Activated naive CD4-positive, alpha-beta T cell treated with anti-CD3 and anti-CD28 coated beads for 36 hours (primary cell): ENCODE results near the gene KLHL29. TPM values are rescaled to one million over a fixed set of nuclear protein-coding genes. Genes with fewer than 3 reads are reported as not detected.

Experiments used
- CTCF ChIA-PET: fragments of 350-600 bp; sonication (Branson Sonifier 250); formaldehyde crosslinking; loops from one replicate; lab custom pipeline; 2021; ENCODE audit warnings: antibody characterized with exemption; lab: Charles Lee
- DNase-seq: peaks from one replicate; pipeline ENCODE4 v3.0.0-alpha.2; 2020
- H3K27ac Mint-ChIP-seq: one replicate; pipeline ENCODE4 v1.8.0; 2021; ENCODE audit warnings: mild to moderate bottlenecking, mixed read lengths
- H3K27me3 Mint-ChIP-seq: one replicate; pipeline ENCODE4 v1.8.0; 2021; ENCODE audit warnings: low read depth, mixed read lengths
- H3K36me3 Mint-ChIP-seq: one replicate; pipeline ENCODE4 v1.8.0; 2021; ENCODE audit warnings: low read depth, mixed read lengths
- H3K4me1 Mint-ChIP-seq: one replicate; pipeline ENCODE4 v1.8.0; 2021; ENCODE audit warnings: low read depth, mixed read lengths
- H3K4me3 Mint-ChIP-seq: one replicate; pipeline ENCODE4 v1.8.0; 2021; ENCODE audit warnings: mild to moderate bottlenecking, moderate library complexity, mixed read lengths
- H3K9me3 Mint-ChIP-seq: one replicate; pipeline ENCODE4 v1.8.0; 2021; ENCODE audit warnings: mixed read lengths
- intact Hi-C: fragments of 100-400 bp; cut with micrococcal nuclease; formaldehyde crosslinking; loops from one replicate; pipeline ENCODE4 v1.15.1; 2023
- total RNA-seq, 2 experiments: library from RNA; stranded (reverse); gene quantifications; one replicate each; pipeline ENCODE4 v1.2.3, GENCODE V29; 2021

Gene KLHL29
- total RNA-seq, 2 experiments from 2014 or later: 2.4 to 2.9 TPM

DNA sequence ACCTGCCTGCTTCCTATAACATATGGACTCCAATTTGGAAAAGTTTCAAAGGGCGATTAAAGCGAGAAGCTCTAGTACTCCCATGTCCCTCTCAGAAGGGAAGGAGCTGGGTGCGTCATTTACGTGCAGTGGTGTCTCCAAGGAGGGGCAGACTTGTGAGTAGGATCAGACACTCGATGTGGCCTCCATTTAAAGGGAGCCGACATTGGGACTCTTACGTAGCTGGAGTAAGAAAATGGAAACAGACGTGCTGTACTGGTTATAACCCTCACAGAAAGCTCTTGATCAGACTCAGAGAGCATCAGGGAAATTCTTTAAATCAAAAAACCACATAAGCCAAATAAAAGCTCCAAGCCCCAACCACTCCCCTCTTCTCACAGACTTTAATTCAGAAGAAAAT lies 198.5 kb downstream of the KLHL29 start:
- no peak for DNase-seq
- Mint-ChIP-seq H3K27ac (no peak overlapping the region), H3K36me3 (no peaks in the 10 kb centered on the region), H3K27me3 (no peaks in the 10 kb centered on the region), H3K9me3 (no peaks in the 10 kb centered on the region), H3K4me3 (no peak overlapping the region), H3K4me1 (no peaks in the 10 kb centered on the region)
- intact Hi-C loops: no loop called here
- CTCF ChIA-PET: no interaction called here

DNA sequence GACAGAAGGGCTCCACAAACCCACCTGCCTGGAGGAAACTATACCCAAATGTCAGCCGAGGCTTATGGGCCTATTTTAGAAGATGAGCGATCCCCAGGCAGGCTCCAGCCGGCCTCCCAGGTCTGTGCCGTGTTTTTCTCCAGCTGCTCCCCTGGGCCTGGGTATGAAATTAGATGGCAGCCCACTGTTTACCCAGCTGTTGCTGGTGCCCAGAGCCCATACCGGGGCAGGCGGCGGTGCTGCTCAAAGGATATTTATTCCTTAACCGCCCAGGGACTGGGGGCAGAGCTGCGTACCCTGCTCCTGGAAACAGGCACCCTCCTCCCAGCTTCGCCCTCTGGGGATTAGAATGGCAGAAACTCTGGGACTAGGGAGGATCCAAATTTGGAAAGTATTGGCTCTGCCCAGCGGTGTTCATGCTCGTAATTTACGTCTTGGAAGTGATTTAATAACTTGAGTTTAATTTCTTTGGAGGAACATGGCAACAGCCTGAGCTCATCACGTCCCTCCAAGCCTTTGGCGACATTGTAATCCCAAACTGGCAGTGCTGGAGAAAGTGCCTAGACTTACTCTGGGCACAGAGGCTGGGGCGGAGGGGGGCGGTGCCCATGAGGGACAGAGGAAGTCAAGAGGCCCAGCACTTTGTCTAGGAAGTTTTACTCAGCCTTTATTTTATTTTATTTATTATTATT lies 199.2 kb downstream of the KLHL29 start:
- H3K4me1 Mint-ChIP-seq: no peaks in the 10 kb centered on the region
- CTCF ChIA-PET: no interaction called here
- DNase-seq: no peak
- no peak overlapping the region for H3K27ac Mint-ChIP-seq
- H3K4me3 Mint-ChIP-seq: no peak overlapping the region
- H3K9me3 Mint-ChIP-seq: no peaks in the 10 kb centered on the region
- intact Hi-C loops: no loop called here
- H3K27me3 Mint-ChIP-seq: no peaks in the 10 kb centered on the region
- H3K36me3 Mint-ChIP-seq: no peaks in the 10 kb centered on the region

DNA sequence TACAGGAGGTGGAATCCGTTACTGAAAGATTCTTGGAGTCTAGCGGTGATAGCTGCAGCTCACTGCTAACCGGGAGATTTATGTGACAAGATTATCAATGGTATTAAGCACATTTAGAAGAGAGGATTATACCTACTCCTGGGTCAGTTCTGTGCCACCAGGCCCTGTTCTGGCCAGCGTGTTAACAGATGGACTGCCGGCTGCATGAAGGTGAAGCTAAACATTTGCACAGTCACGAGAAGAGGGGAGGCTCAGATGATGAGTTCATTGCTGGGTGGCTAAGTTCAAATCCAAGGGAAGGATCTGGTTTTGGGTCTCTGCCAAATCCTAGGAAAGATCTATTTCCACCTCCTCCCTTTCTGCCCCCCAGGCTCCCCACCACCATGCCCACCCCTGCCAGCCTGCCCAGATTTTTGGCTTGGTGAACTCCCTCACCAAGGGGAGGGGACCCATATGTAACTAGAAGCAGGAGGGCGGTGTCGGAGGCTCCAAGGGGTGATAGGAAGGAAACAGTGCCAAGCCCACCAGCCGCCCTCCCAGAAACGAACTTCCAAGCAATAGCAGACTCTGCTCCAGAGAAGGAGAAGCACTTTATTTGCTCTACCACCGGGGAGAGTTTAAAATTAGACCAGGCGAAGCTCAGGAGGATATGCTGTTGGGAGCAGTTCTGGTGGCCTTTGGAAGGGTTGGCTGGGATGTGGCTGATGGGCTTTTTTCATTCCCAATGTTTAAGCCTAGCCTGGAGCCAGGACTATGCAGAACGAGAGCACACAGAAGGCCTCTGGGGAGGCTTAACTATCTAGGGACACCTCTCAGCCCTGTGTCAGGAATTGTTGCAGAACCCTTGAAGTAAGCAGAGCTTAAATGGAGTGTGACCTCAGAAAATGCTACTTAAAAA lies 200.5 kb downstream of the KLHL29 start:
- no peak overlapping the region for H3K27ac Mint-ChIP-seq
- no peak overlapping the region for H3K4me3 Mint-ChIP-seq
- DNase-seq: no peak
- CTCF ChIA-PET: no interaction called here
- intact Hi-C loops: no loop called here
- H3K27me3 Mint-ChIP-seq: no peaks in the 10 kb centered on the region
- no peaks in the 10 kb centered on the region for H3K4me1 Mint-ChIP-seq
- no peaks in the 10 kb centered on the region for H3K9me3 Mint-ChIP-seq
- H3K36me3 Mint-ChIP-seq: no peaks in the 10 kb centered on the region

DNA sequence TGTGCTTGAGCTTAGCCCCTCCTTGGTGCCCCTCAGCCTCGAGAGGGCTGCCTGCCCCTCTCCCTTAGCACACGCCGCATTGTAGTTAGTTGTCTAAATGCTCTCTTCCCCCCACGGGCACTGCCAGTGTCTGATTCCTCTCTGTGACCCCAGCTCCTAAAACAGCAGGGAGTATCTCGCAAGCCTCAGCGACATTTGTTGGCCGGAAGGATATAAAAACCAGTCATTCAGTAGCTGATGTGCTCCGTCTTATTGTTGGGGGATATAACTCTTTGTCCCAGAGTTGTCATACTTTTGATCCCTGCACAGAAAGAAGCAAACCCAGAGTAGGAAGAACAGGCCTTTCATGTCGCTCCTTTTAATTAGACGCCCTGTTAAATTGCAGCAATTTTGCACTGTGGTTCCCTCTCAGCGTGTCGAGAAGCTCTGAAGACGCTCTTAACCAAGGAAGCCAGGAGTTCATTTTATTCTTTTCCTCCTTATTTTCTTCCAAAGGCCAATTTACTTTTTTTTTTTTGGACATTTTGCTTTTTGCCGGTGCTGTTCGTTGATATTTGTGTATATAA lies 201.8 kb downstream of the KLHL29 start:
- intact Hi-C loops: no loop called here
- no peaks in the 10 kb centered on the region for H3K9me3 Mint-ChIP-seq
- CTCF ChIA-PET: interaction anchor here (0.6 kb wide), 1 partner anchor 86 kb away, joined by 3 read pairs; no protein-coding TSS in a partner anchor
- no peaks in the 10 kb centered on the region for H3K4me1 Mint-ChIP-seq
- DNase-seq: no peak
- no peak overlapping the region for H3K27ac Mint-ChIP-seq
- no peaks in the 10 kb centered on the region for H3K27me3 Mint-ChIP-seq
- H3K4me3 Mint-ChIP-seq: no peak overlapping the region
- H3K36me3 Mint-ChIP-seq: no peaks in the 10 kb centered on the region

DNA sequence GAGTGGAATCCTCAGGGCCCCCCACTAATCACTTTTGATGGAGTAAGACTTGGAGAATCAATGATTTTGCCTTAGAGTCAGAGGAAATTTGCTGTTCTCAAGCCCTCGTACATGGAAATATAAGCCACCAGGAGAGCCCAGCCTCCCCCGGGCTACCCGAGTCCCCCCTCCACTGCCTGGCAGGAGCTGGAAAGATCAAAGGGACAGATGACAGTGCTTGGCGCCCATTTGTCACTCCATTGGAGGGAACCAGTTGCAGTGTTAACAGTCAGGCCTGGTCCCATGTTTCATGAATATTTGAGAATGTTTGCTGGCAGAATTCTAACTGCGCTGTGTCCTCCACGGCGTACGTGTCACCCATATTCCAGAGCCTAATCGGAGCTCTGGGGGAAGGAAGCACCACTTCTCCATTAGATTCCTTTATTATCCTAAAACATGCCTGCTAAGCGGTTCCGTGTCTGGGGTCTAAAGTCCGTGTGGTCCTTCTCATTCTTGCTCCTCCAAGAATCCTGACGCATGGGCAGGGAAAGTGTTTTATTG lies 202.4 kb downstream of the KLHL29 start:
- intact Hi-C loops: no loop called here
- CTCF ChIA-PET: no interaction called here
- no peaks in the 10 kb centered on the region for H3K4me1 Mint-ChIP-seq

DNA sequence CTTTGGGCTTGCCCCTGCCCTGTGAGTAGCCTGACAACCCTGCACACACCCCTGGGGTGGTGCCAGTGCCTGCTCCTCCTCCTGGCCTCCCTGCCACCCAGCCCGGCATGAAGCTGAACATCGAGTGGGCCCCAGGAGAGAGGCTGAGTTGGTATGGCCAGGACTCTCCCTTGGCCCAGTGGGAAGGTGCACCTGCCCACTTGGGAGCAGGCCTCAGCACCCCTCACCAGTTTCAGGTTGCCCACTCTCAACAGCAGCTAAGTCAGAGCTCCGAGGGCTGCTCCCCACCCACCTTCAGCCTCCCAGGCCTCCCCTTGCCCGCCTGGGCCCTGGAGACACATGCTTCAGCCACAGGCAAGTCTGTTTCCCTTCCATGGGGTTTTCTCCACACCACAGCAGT lies 203.1 kb downstream of the KLHL29 start:
- H3K36me3 Mint-ChIP-seq: no peaks in the 10 kb centered on the region
- no peaks in the 10 kb centered on the region for H3K27me3 Mint-ChIP-seq
- no peaks in the 10 kb centered on the region for H3K9me3 Mint-ChIP-seq
- no peaks in the 10 kb centered on the region for H3K4me1 Mint-ChIP-seq
- no peak overlapping the region for H3K4me3 Mint-ChIP-seq
- CTCF ChIA-PET: no interaction called here
- H3K27ac Mint-ChIP-seq: no peak overlapping the region
- DNase-seq: no peak
- intact Hi-C loops: no loop called here

More for the DNA sequence above, 202.4 kb downstream of the KLHL29 start:
- Mint-ChIP-seq H3K27me3 (no peaks in the 10 kb centered on the region), H3K4me3 (no peak overlapping the region), H3K9me3 (no peaks in the 10 kb centered on the region), H3K36me3 (no peaks in the 10 kb centered on the region), H3K27ac (no peak overlapping the region)
- DNase-seq: no peak

DNA sequence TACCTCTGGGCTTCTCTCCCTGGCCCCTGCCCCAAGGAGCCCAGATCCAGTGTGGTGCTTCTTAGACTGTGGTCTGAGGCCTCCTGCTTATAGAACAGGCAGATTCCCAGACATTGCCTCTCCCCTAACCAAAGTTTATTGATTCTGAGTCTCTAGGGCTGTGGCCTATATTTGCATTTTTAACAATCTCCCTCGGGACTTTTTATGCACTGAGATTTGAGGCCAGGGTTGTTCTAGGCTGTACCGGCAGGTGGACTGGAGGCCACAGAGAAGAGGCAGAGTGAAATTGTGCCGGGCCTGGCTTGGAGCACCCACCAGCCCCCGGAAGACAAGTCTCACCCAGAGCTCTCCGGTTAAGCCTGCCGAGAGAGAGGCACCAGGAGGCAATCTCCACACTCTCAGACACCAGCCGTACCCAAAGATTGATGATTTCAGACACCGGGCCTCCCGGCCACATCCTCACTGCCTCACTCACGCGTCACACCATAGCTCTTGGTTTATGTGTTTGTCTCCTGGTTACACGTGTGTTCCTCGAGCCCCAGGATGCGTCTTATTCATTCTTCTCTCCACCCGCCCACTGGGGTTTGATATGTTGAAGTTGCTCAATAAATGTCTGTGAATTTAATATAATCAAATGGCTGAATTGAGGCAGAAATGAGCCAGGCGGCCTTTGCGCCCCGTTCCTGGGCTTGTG lies 203.7 kb downstream of the KLHL29 start:
- Mint-ChIP-seq H3K4me1 (no peaks in the 10 kb centered on the region), H3K36me3 (no peaks in the 10 kb centered on the region), H3K9me3 (no peaks in the 10 kb centered on the region), H3K4me3 (no peak overlapping the region), H3K27me3 (no peaks in the 10 kb centered on the region), H3K27ac (no peak overlapping the region)
- DNase-seq: no peak
- CTCF ChIA-PET: interaction anchor here (1.8 kb wide), 1 partner anchor 36 kb away, joined by 7 read pairs; no protein-coding TSS in a partner anchor
- intact Hi-C loops: no loop called here

DNA sequence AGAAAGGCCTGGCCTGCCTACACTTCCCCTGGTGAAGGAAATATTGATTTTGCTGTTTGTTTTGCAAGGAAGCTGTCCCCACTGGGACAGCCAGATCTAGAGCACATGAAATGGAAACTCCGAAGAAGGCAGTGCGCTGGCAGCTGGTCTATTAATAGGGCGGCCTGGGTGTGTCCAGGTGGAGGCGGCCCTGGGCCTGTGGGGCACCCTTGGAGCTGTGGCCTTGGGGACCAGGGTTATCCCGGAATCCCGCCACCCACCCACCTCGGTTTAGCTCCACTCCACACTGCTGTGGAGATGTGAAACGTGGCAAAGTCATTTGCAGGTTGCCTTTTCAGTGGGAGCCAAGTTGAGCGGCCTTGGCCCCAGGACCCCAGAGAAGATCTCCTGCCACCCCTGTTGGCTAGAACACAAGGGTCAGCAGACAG lies 204.3 kb downstream of the KLHL29 start:
- Mint-ChIP-seq H3K9me3 (no peaks in the 10 kb centered on the region), H3K36me3 (no peaks in the 10 kb centered on the region), H3K4me3 (no peak overlapping the region), H3K27ac (no peak overlapping the region), H3K4me1 (no peaks in the 10 kb centered on the region), H3K27me3 (no peaks in the 10 kb centered on the region)
- no peak for DNase-seq
- CTCF ChIA-PET: interaction anchor here (0.6 to 1.8 kb wide), 2 partner anchors 9 to 36 kb away, joined by 5 to 7 read pairs; no protein-coding TSS in a partner anchor
- intact Hi-C loops: no loop called here

DNA sequence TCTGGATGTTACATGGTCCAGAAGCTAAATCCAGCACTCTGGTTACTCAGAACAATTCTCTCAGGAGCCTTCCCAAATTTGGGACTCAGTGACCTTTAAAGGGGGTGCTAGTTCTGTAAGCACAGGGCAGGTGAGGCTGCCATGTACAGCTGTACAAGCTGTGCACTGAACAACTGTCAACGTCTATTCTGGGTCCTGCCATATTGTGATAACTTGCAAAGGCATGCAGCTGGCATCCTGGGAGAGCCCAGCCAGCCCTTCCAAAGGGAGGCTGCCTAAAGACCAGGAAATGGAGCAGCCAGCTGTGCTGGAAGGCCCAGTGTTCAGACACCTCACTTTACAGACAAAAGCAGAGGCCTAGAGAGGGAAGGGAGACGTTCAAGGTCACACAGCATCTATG lies 204.8 kb downstream of the KLHL29 start:
- CTCF ChIA-PET: interaction anchor here (0.6 to 1.8 kb wide), 2 partner anchors 9 to 35 kb away, joined by 5 to 7 read pairs; no protein-coding TSS in a partner anchor
- Mint-ChIP-seq H3K27ac (no peak overlapping the region), H3K4me3 (no peak overlapping the region), H3K36me3 (no peaks in the 10 kb centered on the region), H3K27me3 (no peaks in the 10 kb centered on the region), H3K4me1 (no peaks in the 10 kb centered on the region), H3K9me3 (no peaks in the 10 kb centered on the region)
- DNase-seq: no peak
- intact Hi-C loops: no loop called here

DNA sequence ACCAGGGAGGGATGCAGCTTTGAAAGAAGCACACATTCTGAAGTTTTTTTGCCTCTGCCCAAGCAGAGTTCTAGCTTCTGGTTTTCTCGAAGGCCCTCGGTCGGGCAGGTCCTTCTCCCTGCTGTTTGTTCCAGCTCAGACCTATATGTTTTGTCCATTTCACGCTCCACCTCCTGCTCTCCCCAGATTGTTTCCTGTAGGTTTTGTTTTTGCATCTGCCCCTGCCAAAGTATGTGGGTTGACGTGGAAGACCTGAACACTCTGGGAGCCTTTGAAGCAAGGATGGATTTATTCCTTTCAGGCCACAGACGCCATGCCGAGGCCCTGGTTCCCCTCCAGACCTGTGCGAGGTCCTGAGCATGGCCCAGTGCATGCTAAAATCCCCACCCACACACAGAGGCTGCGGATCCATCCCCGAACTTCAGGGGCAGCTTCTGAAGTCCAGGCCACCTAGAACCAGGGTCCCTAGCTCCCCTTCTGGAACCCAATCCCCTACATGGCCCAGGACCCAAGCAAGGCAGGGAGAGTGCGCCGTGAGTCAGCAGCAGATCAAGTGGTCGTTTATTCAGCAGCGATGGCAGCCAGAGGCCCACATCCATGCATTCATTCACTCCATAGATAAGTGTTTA lies 205.4 kb downstream of the KLHL29 start:
- intact Hi-C loops: no loop called here
- Mint-ChIP-seq H3K4me1 (no peaks in the 10 kb centered on the region), H3K9me3 (no peaks in the 10 kb centered on the region), H3K27ac (no peak overlapping the region), H3K4me3 (no peak overlapping the region), H3K27me3 (no peaks in the 10 kb centered on the region), H3K36me3 (no peaks in the 10 kb centered on the region)
- no peak for DNase-seq
- CTCF ChIA-PET: interaction anchor here (0.6 to 1.8 kb wide), 2 partner anchors 34 to 257 kb away, joined by 3 to 7 read pairs; no protein-coding TSS in a partner anchor

DNA sequence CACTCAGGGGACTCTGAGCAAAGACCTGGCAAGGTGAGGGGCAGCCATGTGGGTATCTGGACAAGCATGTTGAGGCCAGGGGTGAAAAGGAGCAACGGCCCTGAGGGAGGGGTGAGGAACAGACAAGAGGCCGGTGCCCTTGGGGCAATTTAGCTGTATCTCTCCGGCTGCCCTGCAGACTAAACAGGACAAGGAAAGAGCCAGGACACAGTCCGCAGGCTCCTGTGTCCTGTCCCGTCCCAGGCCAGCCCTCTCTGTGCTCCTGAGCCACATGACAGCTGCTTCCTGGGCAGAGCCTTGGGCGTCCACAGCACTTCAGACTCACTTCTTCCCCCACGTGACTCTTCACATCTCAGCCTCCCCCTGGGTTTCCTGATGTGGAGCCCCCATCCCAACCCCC lies 206.1 kb downstream of the KLHL29 start:
- Mint-ChIP-seq H3K36me3 (no peaks in the 10 kb centered on the region), H3K9me3 (no peaks in the 10 kb centered on the region), H3K27ac (no peak overlapping the region), H3K4me1 (no peaks in the 10 kb centered on the region), H3K27me3 (no peaks in the 10 kb centered on the region), H3K4me3 (no peak overlapping the region)
- intact Hi-C loops: no loop called here
- CTCF ChIA-PET: no interaction called here
- no peak for DNase-seq
